Measurements from ENCODE around the gene NDUFB2.
"Not testable (repeated sequence)": the region's sequence is repeated elsewhere in the genome, so short reads cannot be mapped to it uniquely, and the experiment has no call there.

NDUFB2 gene

DNA sequence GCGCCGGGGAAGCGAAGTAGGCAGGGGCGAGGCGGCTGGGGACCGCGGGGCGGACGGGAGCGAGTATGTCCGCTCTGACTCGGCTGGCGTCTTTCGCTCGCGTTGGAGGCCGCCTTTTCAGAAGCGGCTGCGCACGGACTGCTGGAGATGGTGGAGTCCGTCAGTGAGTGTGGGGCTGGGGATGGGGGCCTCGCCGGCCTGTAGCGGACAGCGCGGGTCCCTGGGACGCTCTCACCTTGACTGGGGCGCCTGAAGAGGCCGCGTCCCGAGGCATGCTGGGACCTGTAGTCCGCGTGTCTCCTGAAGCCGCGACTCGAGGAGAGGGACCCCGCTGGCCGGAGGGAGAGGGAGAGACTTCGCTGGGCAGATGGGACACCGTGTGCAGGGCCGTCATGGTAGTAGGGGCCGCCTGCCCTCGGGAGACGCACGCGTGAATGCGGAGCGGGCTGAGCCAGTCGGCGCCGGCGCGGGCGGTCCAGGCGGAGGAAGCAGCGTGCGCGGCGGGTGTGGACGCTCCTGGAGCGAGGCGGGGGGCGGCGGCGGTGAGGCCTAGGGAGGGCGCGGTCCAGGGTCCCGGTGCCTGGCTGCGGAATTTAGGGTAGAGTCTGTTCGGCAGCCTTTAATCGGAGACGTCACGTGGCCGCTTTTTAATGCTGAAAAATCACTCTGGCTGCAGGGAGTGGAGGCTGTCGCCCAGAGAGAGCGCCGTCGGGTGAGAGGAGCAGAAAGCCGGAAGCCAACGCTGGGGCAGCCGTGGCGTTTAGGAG lies at the start of gene NDUFB2:
Gene NDUFB2, plus strand, starts transcription at position 29 of the 767 bp plus-strand sequence. Its CDS starts 37 bp downstream, at position 66.
- peak; percentile 88 for DNase-seq (ENCODE audit: low spot score)

DNA sequence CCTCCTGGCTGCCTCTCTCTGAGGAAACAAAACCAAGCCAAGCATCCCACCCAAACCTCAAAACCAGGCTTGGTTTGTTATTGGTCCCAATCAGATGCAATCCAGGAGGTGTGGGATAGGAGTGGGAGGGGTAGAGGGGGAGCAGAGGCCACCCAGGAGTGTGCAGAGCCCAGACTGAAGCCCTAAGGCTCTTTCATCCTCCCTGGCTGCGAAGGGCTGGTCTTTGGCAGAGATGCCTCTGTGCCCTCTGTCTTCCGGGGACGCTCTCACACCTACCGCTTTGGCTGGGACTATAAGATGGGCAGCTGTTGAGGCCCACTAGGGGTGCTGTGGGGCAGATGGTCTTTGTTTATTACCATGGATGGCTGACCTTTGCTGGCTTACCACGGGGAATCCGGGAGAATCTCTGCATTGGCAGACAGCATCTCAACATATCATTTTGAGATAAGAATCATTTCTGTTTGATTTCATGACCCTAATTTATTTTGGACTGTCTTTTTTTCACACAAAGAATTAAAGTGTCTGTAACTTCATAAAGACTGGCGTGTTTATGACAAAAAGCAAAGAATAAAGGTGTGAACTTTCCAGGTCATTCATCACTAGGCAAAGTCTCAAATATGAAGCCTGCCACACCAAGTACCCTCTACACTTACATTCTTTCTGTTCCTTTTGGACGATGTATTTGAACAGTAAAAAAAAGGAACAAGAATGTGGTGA lies 49.4 kb upstream of the NDUFB2 start:
- DNase-seq (ENCODE audit: low spot score) = peak; percentile 76

DNA sequence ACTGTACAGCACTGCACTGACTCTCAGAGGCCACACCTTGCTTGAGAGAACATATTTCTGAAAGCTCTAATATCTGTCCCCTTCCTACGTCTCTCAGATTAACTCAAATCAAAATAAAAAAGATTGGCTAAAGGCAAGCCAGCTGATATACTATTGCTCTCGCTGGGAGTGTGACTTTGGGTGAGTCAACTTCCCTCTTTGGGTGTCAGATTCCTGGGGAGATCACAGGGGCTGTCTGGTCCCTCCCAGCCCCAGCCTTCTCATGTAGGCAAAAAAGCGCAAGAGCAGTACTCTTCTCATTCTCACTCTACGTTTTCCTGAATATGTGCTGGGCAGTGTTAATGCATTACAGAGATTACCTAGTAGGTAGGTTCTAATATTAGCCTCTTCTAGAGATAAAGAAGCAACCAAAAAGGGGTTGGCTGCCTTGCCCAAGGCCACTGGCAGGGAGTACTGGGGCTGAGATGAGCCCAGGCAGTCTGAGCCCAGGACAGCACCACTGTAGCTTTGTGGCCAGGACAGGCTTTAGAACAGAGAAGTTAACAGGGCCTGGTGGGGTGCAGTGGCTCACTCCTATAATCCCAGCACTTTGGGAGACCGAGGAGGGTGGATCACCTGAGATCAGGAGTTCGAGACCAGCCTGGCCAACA lies 46.8 kb upstream of the NDUFB2 start:
- no peak for DNase-seq (ENCODE audit: low spot score)

DNA sequence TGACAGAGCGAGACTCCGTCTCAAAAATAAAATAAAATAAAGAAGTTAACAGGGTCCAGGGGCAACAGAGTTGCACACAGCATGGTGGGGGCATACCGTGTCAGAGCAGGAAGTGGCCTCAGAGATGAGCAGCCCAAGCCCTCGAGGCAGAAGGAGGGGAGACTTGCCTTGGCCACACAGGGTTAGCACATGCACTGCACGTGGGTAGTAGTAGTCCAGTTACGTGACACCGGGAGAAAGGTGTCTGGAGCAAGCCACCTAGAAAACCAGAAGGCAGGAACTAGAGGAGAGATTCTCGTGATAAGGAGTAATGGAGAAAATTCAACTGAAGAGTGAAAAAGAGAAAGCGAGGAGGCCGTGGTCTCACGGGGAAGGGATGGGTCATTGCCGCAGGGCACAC lies 46.1 kb upstream of the NDUFB2 start:
- no peak for DNase-seq (ENCODE audit: low spot score)

DNA sequence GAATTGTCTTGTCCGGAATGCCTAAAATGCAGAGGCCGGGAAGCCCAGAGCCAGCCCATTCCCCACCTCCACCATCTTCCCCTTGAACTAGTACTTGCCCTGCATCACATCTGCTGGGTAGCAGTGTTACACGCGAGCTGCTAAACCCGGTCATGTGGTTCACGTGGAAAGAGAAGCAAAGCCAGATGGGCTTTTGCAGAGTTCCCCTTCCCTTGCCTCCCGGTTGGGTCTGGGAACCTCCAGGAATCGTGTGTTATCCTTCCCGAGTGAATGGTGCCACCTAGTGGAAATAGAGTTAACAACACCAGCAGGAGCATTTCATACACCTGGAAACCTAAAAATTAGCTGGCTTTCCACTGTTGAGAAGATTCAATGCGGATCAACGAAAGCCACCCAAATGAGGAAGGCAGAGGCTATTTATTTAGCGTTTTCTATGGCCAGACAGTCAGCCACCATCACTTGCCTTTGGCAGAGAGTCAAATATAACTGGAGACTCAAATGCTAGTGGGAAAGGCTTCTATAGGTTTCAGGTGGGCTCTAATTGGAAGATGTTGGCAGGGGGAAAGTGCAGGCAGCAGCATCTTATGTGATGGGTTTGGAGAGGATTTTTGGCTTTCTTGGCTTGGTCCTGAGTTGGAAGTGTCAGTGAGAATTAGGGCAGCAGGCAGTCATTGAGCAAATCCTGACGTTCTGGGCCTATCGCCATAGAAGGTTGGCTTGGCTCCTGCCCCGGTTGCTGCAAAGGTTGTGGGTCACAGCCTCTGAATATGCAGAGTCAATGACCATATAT lies 43.0 kb upstream of the NDUFB2 start:
- peak; percentile 83 for DNase-seq (ENCODE audit: low spot score)

DNA sequence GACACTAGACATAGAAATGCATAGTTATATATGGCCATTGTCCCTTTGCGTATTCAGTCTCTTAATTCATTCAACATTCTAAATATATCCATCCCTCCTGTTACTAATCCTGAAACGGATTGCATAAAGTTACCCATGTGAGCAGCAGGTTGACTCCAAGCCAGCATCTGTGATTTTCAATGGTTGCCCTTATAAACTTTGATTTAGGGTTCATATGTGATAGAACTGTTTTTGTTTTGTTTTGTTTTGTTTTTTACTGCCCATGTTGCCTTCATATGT lies 42.5 kb upstream of the NDUFB2 start:
- no peak for DNase-seq (ENCODE audit: low spot score)

DNA sequence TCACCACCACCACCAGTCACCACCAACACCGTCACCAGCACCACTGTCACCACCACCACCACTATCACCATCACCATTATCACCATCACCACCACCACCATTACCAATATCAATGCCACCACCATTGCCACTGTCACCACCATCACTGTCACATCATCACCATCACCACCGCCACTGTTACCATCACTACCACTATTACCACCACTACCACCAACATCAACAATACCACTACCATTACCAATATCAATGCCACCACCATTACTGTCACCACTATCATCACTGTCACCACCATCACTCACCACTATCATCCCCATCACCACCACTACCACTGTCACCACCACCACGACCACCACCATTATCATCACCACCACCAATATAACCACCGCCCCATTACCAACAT lies 41.8 kb upstream of the NDUFB2 start:
- no peak for DNase-seq (ENCODE audit: low spot score)

DNA sequence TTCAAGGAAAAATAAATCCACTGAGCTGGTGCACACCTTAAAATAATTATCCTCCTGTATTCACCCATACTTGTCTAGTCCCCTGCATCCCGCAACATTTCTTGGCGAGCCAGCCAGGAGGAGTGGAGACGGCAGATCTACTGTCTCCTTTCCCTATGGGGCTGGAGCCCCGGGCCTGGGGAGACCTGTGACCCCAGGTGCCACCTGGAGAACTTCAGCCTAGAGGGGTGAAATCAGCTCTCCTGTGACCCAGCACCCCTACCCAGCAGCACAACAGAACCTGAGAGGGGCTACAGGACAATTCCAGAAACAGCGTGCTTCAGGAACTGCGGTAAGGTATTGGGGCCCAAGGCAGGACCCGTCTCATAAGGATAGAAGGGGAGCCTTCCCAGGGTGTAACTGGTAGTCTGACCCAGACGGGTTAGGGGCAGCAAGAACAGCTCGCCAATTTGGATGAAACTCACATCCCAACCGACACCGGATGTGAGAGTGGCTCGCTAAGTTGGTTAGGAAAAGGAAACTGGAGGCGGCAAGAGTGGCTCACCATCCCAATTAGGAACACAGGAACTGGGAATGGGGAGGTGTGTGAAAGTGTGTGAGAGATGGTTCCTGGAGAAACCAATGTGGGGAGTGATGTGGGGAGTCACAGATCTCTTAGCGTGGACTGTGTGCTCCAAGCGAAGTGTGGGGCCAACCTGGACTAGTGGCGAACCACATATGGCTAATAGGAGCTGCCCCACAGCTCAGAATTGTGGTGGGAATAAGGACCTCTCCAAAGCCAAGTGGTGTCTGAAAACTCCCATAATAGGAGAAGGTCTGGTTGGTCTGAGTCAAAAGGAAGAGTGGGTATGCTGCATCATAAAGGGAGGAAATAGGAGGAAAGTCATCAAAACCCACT lies 40.7 kb upstream of the NDUFB2 start:
- no peak for DNase-seq (ENCODE audit: low spot score)

DNA sequence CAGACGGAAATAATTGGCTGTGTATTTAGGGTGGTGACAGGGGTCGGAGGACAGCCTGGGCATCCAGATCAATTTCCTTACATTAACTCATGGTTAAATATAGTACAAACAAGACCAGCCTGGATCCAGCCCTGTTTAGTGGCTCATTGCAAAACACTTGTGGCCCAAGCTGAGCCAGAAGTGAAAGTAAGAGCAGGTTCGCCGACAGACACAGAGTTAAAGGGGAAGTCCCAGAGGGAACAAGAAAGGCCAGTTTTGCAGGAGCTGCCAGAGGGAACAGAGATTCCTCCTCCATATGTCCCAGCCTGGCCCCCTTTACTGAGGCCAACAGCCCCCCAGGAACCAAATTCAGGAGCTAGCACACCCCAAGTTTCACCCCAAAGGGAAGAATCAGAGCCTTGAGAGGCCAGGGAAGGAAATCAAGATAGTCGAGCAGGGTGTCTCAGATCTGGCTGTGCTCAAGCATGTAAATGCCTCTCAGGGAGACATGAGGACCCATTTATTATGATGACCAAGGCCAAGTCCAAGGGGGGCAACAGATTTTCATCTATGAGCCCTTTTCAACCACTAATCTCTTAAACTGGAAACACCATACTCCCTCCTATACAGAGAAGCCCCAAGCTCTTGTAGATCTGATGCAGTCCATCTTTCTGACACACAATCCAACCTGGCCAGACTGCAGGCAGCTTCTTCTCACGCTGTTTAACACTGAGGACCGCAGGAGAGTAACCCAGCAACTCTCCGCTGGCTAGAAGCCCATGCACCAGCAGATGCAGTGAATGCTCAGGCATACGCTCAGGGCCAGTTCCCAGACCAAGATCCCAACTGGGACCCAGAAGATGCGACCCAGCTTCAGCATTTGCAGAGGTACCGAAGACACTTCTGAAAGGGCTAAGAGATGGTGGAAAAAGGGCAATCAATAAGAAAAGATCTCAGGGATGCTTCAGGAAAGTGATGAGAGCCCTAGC lies 39.7 kb upstream of the NDUFB2 start:
- no peak for DNase-seq (ENCODE audit: low spot score)

DNA sequence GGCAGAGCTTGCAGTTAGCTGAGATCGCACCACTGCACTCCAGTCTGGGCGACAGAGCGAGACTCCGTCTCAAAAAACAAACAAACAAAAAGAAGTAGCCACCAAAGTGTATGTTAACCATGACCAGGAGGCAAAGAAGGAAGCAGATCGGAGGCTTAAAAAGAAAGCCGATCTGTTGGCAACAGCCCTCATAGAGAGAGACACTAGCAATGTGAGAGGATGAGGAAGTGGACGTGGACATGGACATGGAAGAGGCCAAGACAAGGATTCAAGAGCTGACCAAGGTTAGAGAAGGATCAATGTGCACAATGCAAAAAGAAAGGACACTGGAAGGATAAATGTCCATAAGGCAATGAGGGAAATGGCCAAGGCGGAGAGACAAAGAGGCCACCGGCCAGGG lies 38.6 kb upstream of the NDUFB2 start:
- no peak for DNase-seq (ENCODE audit: low spot score)

DNA sequence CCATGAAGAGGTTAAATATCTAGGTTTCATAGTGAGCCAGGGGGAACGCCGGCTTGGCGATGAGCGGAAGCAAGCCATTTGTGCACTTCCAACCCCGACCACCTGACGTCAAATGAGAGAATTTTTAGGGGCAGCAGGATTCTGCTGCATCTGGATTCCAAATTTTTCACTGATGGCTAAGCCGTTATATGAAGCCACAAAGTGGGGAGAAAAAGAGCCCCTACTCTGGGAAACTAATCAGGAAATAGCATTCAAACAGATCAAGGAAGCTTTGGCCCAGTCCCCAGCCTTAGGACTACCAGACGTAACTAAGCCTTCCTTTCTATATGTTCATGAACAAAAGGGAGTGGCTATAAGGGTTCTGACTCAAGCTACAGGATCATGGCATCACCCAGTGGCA lies 36.7 kb upstream of the NDUFB2 start:
- no peak for DNase-seq (ENCODE audit: low spot score)

DNA sequence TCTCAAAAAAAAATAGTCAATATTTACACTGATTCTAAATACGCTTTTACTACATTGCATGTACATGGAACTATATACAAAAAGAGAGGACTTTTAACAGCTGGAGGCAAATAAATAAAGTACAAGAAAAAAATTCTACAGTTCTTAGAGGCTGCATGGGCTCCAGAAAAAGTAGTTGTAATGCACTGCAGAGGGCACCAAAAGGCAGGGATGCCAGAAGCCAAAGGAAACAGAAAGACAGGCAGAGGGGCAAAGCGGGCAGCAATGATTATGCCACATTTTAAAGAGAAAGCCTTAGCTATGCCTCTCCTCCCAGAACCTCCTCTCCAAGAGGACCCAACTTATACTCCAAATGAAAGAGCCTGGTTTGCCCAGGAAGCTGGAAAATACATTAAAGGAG lies 35.4 kb upstream of the NDUFB2 start:
- peak; percentile 45 for DNase-seq (ENCODE audit: low spot score)

DNA sequence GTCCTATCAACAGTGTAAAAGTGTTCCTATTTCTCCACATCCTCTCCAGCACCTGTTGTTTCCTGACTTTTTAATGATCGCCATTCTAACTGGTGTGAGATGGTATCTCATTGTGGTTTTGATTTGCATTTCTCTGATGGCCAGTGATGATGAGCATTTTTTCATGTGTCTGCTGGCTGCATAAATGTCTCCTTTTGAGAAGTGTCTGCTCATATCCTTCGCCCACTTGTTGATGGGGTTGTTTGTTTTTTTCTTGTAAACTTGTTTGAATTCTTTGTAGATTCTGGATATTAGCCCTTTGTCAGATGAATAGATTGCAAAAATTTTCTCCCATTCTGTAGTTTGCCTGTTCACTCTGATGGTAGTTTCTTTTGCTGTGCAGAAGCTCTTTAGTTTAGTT lies 33.6 kb upstream of the NDUFB2 start:
- DNase-seq (ENCODE audit: low spot score) = not testable (repeated sequence)

DNA sequence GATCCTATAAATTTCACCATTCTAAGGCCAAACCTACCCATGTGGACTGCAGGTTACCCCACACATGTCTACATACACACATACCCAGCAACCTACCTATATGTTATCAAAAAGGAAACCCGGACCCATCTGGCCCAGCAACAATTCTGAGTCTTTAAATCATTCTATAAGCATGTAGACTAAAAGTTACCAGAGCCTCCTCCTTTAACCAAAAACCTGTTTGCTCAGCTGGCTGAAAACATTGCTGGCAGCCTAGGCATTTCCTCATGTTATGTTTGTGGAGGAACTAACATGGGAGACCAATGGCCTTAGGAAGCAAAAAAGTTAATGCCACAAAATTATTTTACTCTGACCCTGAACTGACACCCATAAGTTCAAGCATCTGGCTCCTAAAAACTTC lies 29.0 kb upstream of the NDUFB2 start:
- no peak for DNase-seq (ENCODE audit: low spot score)

DNA sequence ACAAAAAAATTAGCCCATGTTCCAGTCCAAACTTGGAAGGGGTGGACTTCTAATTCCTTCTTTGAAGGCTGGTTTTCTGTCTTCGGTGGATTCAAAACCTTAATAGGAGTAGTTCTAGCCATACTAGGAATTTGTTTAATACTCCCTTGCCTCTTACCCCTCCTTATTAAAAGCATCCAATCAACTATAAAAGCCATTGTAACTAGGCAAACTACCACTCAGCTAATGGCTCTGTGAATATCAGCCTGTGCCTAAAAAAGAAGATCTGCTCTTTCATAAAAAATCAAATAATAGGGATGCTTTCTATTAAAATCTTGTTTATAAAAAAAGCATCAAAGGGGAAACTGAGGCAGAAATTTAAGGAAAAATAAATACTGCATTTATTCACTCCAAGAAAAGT lies 27.9 kb upstream of the NDUFB2 start:
- no peak for DNase-seq (ENCODE audit: low spot score)

DNA sequence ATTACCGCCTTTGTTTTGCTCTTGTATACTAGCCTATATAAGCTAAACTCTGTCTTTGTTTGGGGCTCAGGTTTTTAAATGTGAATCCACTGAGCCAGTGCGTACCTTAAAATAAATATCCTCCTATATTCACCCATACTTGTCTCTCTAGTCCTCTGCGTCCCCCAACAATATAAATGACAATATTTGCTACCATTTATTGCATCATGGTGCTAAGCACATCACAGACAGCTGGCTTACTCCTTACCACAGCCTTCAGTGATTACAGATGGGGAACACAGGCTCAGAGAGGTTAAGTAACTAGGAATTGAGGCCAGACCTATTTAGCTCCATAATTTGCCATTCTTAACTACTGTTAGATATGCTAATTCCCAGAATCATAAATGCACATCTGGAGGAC lies 27.2 kb upstream of the NDUFB2 start:
- DNase-seq (ENCODE audit: low spot score) = no peak

DNA sequence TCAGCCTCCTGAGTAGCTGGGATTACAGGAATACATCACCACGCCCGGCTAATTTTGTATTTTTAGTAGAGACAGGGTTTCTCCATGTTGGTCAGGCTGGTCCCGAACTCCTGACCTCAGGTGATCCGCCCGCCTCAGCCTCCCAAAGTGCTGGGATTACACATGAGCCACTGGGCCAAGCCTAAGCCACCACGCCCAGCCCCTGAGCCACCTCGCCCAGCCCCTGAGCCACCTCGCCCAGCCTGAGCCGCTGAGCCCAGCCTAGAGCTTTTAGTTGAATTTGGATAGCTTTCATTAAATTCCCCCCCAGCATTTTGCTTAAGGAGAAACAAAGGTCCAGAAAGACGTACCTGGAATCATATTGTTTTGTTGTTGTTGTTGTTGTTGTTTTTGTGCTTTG lies 26.6 kb upstream of the NDUFB2 start:
- DNase-seq (ENCODE audit: low spot score) = not testable (repeated sequence)

DNA sequence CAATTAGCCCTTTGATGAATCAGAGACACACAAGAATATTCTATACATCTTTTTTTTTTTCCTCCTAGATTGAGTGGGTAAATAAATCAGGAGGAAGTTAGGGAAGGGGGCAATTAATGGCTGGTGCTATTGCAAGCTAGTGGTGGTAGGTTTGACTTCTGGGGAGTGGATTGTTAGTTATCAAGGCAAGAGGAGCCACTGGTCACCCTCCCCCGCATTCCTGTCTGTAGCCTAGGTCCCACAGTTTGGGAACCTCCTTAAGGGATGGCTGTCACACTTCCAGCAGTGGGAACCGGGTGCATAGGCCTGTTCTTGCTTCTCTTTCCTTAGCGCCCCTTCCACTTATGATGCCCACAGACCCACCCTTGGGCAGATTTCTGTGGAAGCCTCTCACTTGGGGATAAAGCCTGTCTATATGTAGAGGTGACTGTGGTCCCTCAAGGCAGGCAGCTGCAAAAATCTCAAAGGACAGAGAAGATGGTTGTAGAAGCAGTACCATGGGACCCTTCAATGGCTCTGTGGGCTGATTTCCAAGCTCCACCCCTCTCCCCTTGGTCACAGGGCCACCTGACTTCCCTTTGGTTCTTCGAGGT lies 26.1 kb upstream of the NDUFB2 start:
- DNase-seq (ENCODE audit: low spot score) = no peak

DNA sequence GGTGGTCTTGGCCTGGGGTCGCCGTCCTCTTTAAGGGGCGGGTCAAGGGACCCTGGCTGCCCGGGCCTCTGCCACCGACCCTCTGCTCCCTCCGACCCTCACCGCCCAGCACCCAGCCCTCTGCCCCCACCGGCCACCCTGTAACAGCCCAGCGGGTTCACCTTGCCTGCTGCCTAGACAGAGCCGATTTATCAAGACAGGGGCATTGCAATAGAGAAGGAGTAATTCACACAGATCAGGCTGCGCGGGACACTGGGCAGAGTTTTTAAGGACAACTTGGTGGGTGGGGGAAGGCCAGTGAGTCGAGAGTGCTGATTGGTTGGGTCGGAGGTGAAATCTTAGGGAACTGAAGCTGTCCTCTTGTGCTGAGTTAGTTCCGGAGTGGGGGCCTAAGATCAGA lies 24.5 kb upstream of the NDUFB2 start:
- no peak for DNase-seq (ENCODE audit: low spot score)
